Muscle layer of duodenum (tissue), 2 donors: ENCODE measurements around the gene BMP4.
"Not testable (repeated sequence)": the region's sequence is repeated elsewhere in the genome, so short reads cannot be mapped to it uniquely, and the experiment has no call there.

Experiments
- H3K27ac ChIP-seq: one replicate; pipeline ENCODE4 v1.7.0; 2013; ENCODE audit warnings: mild to moderate bottlenecking, low read length
- H3K27me3 ChIP-seq: one replicate; pipeline ENCODE4 v1.7.0; 2013; ENCODE audit warnings: low read depth, mild to moderate bottlenecking, control low read depth, low read length
- H3K36me3 ChIP-seq, 2 donors: one replicate each; pipeline ENCODE4 v1.7.0; 2013; ENCODE audit warnings: low read length in 2 of 2, control low read depth in 1 of 2, mild to moderate bottlenecking in 1 of 2; ENCODE audit not compliant: insufficient read depth in 2 of 2, control insufficient read depth in 1 of 2
- H3K4me1 ChIP-seq, 2 donors: one replicate each; pipeline ENCODE4 v1.7.0; 2013; ENCODE audit warnings: low read length in 2 of 2, mild to moderate bottlenecking in 2 of 2, control low read depth in 1 of 2, moderate library complexity in 1 of 2; ENCODE audit not compliant: insufficient read depth in 2 of 2, control insufficient read depth in 1 of 2
- H3K4me3 ChIP-seq, 2 donors: one replicate each; pipeline ENCODE4 v1.7.0; 2013; ENCODE audit warnings: low read length in 2 of 2, low read depth in 1 of 2, mild to moderate bottlenecking in 1 of 2
- H3K9me3 ChIP-seq, 2 donors: one replicate each; pipeline ENCODE4 v1.7.0; 2013; ENCODE audit warnings: low read length in 2 of 2, control low read depth in 1 of 2, mild to moderate bottlenecking in 1 of 2; ENCODE audit not compliant: control insufficient read depth in 1 of 2
- donor health status: healthy.

The BMP4 gene

GRCh38 chr14:53956427-53957201 is at the start of gene BMP4:
Gene BMP4 (minus strand): TSS chr14:53956825. CDS start chr14:53952222, 4,603 bp downstream.
- Histone ChIP-seq H3K4me3 (peak within 1 kb of the TSS; percentile 58 to 79), H3K9me3 (no peaks in the 10 kb centered on the region), H3K27ac (peak within 1 kb of the TSS; percentile 79), H3K27me3 (peaks cover 4% of the 10 kb centered on the region), H3K4me1 (peaks cover 0 to 39% of the 10 kb centered on the region in 2 donors), H3K36me3 (no peaks in the 10 kb centered on the region)

GRCh38 chr14:54003064-54003463 is 46.4 kb upstream of the BMP4 start:
- Histone ChIP-seq H3K4me1 (peaks cover 0 to 4% of the 10 kb centered on the region in 2 donors), H3K27me3 (no peaks in the 10 kb centered on the region), H3K36me3 (no peaks in the 10 kb centered on the region)

GRCh38 chr14:54002653-54003052 is 46.0 kb upstream of the BMP4 start:
- H3K36me3 ChIP-seq: no peaks in the 10 kb centered on the region
- peaks cover 0 to 4% of the 10 kb centered on the region in 2 donors for H3K4me1 ChIP-seq
- H3K9me3 ChIP-seq: no peaks in the 10 kb centered on the region
- H3K4me3 ChIP-seq: no peak overlapping the region
- no peak overlapping the region for H3K27ac ChIP-seq
- no peaks in the 10 kb centered on the region for H3K27me3 ChIP-seq

More at GRCh38 chr14:54003064-54003463, 46.4 kb upstream of the BMP4 start:
- Histone ChIP-seq H3K27ac (no peak overlapping the region), H3K4me3 (no peak overlapping the region), H3K9me3 (no peaks in the 10 kb centered on the region)

- H3K27ac ChIP-seq: no peak overlapping the region
- no peaks in the 10 kb centered on the region for H3K27me3 ChIP-seq
- H3K4me3 ChIP-seq: no peak overlapping the region
- peaks cover 0 to 4% of the 10 kb centered on the region in 2 donors for H3K4me1 ChIP-seq
- no peaks in the 10 kb centered on the region for H3K9me3 ChIP-seq
- H3K36me3 ChIP-seq: no peaks in the 10 kb centered on the region
Observed at GRCh38 chr14:54001189-54001878, 44.7 kb upstream of the BMP4 start.

GRCh38 chr14:54000341-54000811 is 43.8 kb upstream of the BMP4 start:
- H3K9me3 ChIP-seq: no peaks in the 10 kb centered on the region

GRCh38 chr14:53999061-53999488 is 42.5 kb upstream of the BMP4 start:
- H3K27me3 ChIP-seq: no peaks in the 10 kb centered on the region
- no peaks in the 10 kb centered on the region for H3K36me3 ChIP-seq
- H3K9me3 ChIP-seq: no peaks in the 10 kb centered on the region
- no peak overlapping the region for H3K4me3 ChIP-seq
- peaks cover 0 to 4% of the 10 kb centered on the region in 2 donors for H3K4me1 ChIP-seq
- H3K27ac ChIP-seq: no peak overlapping the region

More at GRCh38 chr14:54000341-54000811, 43.8 kb upstream of the BMP4 start:
- H3K4me1 ChIP-seq: peaks cover 0 to 4% of the 10 kb centered on the region in 2 donors
- no peaks in the 10 kb centered on the region for H3K27me3 ChIP-seq
- H3K36me3 ChIP-seq: no peaks in the 10 kb centered on the region
- no peak overlapping the region for H3K27ac ChIP-seq
- no peak overlapping the region for H3K4me3 ChIP-seq

GRCh38 chr14:53996041-53996440 is 39.4 kb upstream of the BMP4 start:
- no peak overlapping the region for H3K27ac ChIP-seq
- peaks cover 0 to 4% of the 10 kb centered on the region in 2 donors for H3K4me1 ChIP-seq
- no peaks in the 10 kb centered on the region for H3K36me3 ChIP-seq
- no peaks in the 10 kb centered on the region for H3K27me3 ChIP-seq
- H3K9me3 ChIP-seq: no peaks in the 10 kb centered on the region
- H3K4me3 ChIP-seq: no peak overlapping the region

GRCh38 chr14:53993920-53994607 is 37.4 kb upstream of the BMP4 start:
- Histone ChIP-seq H3K27me3 (no peaks in the 10 kb centered on the region), H3K9me3 (no peaks in the 10 kb centered on the region), H3K36me3 (no peaks in the 10 kb centered on the region), H3K4me3 (no peak overlapping the region), H3K4me1 (peaks cover 0 to under 1% of the 10 kb centered on the region in 2 donors), H3K27ac (no peak overlapping the region)

- H3K4me3 ChIP-seq: no peak overlapping the region
- no peaks in the 10 kb centered on the region for H3K36me3 ChIP-seq
- H3K27me3 ChIP-seq: no peaks in the 10 kb centered on the region
- no peak overlapping the region for H3K27ac ChIP-seq
- H3K9me3 ChIP-seq: no peaks in the 10 kb centered on the region
- no peaks in the 10 kb centered on the region for H3K4me1 ChIP-seq
Observed at GRCh38 chr14:53990978-53991377, 34.4 kb upstream of the BMP4 start.

- H3K4me1 ChIP-seq, H3K27ac ChIP-seq, H3K9me3 ChIP-seq, H3K4me3 ChIP-seq, H3K27me3 ChIP-seq, H3K36me3 ChIP-seq: not testable (repeated sequence)
Observed at GRCh38 chr14:53986718-53987117, 30.1 kb upstream of the BMP4 start.

GRCh38 chr14:53984958-53985357 is 28.3 kb upstream of the BMP4 start:
- H3K27me3 ChIP-seq, H3K4me1 ChIP-seq, H3K27ac ChIP-seq, H3K36me3 ChIP-seq, H3K4me3 ChIP-seq, H3K9me3 ChIP-seq: not testable (repeated sequence)
